Right atrium auricular region (tissue), 2 donors: Measurements from ENCODE around the gene MESD. TPM values are rescaled to one million over a fixed set of nuclear protein-coding genes. Genes with fewer than 3 reads are reported as not detected.

Experiments
- DNase-seq: peaks from one replicate; pipeline ENCODE4 v3.0.0-alpha.2; 2019; ENCODE audit warnings: low spot score
- H3K27ac ChIP-seq, 2 donors: fragments of 200-600 bp; sonication (generic); 1 replicate in 1 of 2; 2 replicates in 1 of 2; pipeline ENCODE4 v1.5.1; 2016 to 2019
- H3K27me3 ChIP-seq, 2 donors: fragments of 200-600 bp; sonication (generic); one replicate each; pipeline versions ENCODE4 v1.5.1 to v1.6.0; 2017 to 2019
- H3K36me3 ChIP-seq: fragments of 200-600 bp; sonication (generic); one replicate; pipeline ENCODE4 v1.5.1; 2016
- H3K4me1 ChIP-seq, 2 donors: fragments of 200-600 bp; sonication (generic); one replicate each; pipeline versions ENCODE4 v1.5.1 to v1.6.0; 2017 to 2019
- H3K4me3 ChIP-seq, 2 donors: fragments of 200-600 bp; sonication (generic); 1 replicate in 1 of 2; 2 replicates in 1 of 2; pipeline ENCODE4 v1.5.1; 2017 to 2019; ENCODE audit warnings: mild to moderate bottlenecking in 1 of 2, moderate library complexity in 1 of 2
- H3K9me3 ChIP-seq, 2 donors: fragments of 200-600 bp; sonication (generic); one replicate each; pipeline ENCODE4 v1.5.1; 2019
- total RNA-seq, 2 donors: library from RNA; depleted of rRNA; stranded (reverse); fragments of >200 nt; gene quantifications; one replicate each; pipeline ENCODE4 v1.1.0, GENCODE V29; 2016
- TF ChIP-seq, protein P1 (sequence below), 2 donors: fragments of 200-600 bp; sonication (generic); IDR thresholded peaks; one replicate each; pipeline ENCODE4 v1.5.1; 2019; ENCODE audit warnings: antibody characterized with exemption in 2 of 2

Gene MESD
- total RNA-seq, 2 donors from 2014 or later: 11.3 to 14.5 TPM

DNA sequence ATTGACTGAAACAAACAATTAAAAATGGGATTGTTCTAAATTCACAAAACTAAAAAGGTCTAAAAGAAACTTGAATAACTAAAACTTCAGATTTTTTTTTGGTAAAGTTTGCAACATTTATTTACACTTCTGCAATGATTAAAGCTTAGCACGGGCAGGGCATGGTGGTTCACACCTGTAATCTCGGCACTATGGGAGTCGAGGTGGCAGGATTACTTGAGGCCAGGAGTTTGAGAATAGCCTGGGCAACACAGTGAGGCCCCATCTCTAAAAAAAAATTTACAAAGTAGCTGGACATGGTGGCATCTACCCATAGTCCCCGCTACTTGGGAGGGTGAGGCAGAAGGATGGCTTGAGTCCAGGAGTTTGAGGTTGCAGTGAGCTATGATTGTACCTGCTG is 42.7 kb upstream of the MESD start:
- Histone ChIP-seq H3K27me3 (no peaks in the 10 kb centered on the region), H3K9me3 (no peaks in the 10 kb centered on the region), H3K4me1 (peaks cover 0 to 40% of the 10 kb centered on the region in 2 donors), H3K4me3 (no peak overlapping the region), H3K36me3 (no peaks in the 10 kb centered on the region), H3K27ac (no peak overlapping the region)
- TF ChIP-seq, protein P1, sequence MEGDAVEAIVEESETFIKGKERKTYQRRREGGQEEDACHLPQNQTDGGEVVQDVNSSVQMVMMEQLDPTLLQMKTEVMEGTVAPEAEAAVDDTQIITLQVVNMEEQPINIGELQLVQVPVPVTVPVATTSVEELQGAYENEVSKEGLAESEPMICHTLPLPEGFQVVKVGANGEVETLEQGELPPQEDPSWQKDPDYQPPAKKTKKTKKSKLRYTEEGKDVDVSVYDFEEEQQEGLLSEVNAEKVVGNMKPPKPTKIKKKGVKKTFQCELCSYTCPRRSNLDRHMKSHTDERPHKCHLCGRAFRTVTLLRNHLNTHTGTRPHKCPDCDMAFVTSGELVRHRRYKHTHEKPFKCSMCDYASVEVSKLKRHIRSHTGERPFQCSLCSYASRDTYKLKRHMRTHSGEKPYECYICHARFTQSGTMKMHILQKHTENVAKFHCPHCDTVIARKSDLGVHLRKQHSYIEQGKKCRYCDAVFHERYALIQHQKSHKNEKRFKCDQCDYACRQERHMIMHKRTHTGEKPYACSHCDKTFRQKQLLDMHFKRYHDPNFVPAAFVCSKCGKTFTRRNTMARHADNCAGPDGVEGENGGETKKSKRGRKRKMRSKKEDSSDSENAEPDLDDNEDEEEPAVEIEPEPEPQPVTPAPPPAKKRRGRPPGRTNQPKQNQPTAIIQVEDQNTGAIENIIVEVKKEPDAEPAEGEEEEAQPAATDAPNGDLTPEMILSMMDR (IDR thresholded peaks at IDR 0.05): no peak
- DNase-seq: no peak

DNA sequence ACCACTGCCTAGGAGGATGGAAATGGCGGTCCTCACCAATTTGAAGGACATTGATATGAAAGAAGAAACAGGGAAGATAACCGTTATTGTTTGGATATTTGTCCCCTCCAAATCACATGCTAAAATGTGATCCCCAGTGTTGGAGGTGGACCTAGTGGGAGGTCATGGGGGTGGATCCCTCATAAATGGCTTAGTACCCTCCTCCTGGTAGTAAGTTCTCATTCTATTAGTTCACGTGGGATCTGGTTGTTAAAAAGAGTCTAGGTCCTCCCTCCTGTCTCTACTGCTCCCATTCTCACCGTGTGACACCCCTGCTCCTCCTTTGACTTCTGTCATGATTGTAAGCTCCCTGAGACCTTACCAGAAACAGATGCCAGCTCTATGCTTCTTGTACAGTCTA is 41.6 kb upstream of the MESD start:
- Histone ChIP-seq H3K4me1 (peaks cover 0 to 40% of the 10 kb centered on the region in 2 donors), H3K4me3 (no peak overlapping the region), H3K27ac (peak overlapping the region in 1 of 2 donors; percentile 37), H3K36me3 (no peaks in the 10 kb centered on the region), H3K27me3 (no peaks in the 10 kb centered on the region), H3K9me3 (no peaks in the 10 kb centered on the region)
- TF ChIP-seq, protein P1 (IDR thresholded peaks at IDR 0.05): no peak
- DNase-seq: no peak

DNA sequence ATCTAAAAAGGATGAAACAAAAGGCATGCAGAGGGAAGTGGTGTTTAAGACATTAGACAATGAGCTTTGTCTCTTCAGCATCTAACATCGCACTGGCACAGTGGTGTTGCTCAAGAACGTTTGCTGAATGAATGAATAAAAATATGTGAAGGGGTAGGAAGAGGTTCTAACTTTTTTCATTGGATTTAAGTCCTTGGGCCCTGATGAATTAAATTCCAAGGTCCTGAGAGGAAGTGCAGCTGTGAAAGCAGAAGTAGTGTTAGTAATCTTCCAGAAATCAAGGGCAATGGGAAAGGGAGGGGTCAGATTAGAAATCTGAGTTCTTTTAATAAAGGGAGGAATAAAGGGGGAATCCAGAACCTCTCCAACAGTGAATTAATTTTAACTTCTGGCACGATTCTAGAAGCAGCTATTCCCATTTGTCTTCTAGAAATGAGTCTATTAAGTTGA is 40.7 kb upstream of the MESD start:
- DNase-seq: no peak
- no peaks in the 10 kb centered on the region for H3K27me3 ChIP-seq
- H3K4me1 ChIP-seq: peaks cover 0 to 41% of the 10 kb centered on the region in 2 donors
- H3K36me3 ChIP-seq: no peaks in the 10 kb centered on the region
- peak overlapping the region in 1 of 2 donors; percentile 37 for H3K27ac ChIP-seq
- no peaks in the 10 kb centered on the region for H3K9me3 ChIP-seq
- H3K4me3 ChIP-seq: no peak overlapping the region
- TF ChIP-seq, protein P1 (IDR thresholded peaks at IDR 0.05): no peak

DNA sequence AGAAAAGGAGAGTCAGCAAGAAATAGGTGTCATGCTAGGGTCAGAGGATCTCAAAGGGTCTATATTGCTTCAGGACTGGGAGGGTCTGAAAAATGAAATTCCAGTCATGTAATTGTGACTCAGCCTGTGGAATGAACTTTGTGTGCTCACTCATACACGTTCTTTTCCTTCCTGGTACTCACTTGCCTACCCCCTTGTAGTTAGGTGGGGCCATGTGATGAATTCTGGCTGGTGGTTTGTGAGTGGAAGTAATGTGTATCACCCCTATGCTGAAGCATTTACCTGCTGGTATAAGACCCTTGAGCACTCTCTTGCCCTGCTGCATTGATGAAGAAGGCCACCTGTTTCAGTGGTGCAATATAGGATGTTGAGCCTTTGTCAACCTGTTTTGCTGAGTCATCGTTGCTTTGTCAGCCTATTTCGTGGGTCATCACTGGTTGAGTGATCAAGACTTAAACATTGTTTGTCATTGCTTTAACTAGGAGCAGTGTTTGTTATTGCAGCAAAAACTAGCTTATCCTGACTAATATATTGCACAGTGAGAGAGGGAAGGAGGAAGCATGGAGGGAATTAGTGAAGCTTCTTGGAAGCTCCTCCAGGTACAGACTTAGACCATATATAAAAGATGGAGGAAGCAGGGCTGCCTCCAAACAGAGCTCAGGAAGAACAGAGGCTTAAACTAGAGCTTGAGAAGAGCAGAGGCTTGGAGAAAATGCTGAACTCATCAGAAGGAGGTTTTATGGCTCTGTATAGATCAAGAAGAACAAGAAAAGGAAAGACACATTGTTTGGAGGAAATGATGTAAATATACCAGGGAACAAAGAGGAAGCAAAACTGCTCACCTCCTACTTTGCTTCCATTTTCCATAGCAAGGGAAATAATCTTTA is 40.0 kb upstream of the MESD start:
- H3K27ac ChIP-seq: peak overlapping the region in 1 of 2 donors; percentile 37
- no peak overlapping the region for H3K4me3 ChIP-seq
- no peaks in the 10 kb centered on the region for H3K36me3 ChIP-seq
- H3K4me1 ChIP-seq: peaks cover 0 to 48% of the 10 kb centered on the region in 2 donors
- H3K27me3 ChIP-seq: no peaks in the 10 kb centered on the region
- TF ChIP-seq, protein P1 (IDR thresholded peaks at IDR 0.05): no peak
- H3K9me3 ChIP-seq: no peaks in the 10 kb centered on the region
- DNase-seq: no peak

DNA sequence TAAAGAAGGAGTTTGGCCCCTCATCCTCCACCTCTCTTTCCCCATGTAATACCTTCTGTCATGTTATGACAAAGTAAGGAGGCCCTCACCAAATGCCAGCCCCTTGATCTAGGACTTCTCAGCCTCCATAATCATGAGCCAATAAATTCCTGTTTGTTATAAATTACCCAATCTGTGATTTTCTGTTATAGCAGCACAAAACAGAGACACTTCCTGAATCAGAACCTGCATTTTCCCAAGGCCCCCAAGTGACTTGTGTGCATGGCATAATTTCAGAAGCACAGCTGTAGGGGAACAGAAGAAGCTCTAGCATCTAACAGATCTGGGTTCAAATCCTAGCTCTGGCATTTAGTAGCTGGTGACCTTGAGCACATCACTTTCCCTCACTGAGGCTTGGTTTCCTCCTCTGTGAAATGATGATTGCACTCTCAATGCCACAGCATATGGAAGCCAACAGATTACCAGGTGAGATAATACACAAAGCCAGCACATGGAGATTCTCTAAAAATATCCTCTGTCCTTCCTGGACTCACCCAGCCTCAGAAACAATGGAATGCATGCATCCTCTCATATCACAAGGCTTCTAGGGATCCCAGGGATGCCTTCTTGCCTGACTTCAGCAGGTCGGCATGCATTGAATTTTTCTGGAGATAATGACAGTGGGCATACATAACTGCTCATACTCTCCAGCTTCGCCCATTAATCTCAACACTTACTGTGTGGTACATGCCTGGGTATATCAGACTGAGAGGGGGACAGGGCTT is 37.4 kb upstream of the MESD start:
- Histone ChIP-seq H3K27ac (no peak overlapping the region), H3K4me3 (no peak overlapping the region), H3K9me3 (no peaks in the 10 kb centered on the region), H3K27me3 (no peaks in the 10 kb centered on the region), H3K4me1 (peaks cover 0 to 56% of the 10 kb centered on the region in 2 donors), H3K36me3 (no peaks in the 10 kb centered on the region)
- TF ChIP-seq, protein P1 (IDR thresholded peaks at IDR 0.05): no peak
- no peak for DNase-seq
